T-helper 9 cell (primary cell): ENCODE results near the gene SCAMP4.
"Not testable (repeated sequence)": the region's sequence is repeated elsewhere in the genome, so short reads cannot be mapped to it uniquely, and the experiment has no call there.

Experiments used
- DNase-seq: peaks from one replicate; pipeline ENCODE4 v3.0.0-alpha.2; 2020

SCAMP4 gene

GRCh38 chr19:1884291-1884718 lies 20.9 kb upstream of the SCAMP4 start:
- no peak for DNase-seq

- no peak for DNase-seq
Measured at GRCh38 chr19:1884719-1885334, 20.4 kb upstream of the SCAMP4 start.

- peak; percentile 95 for DNase-seq
Measured at GRCh38 chr19:1885398-1886119, 19.6 kb upstream of the SCAMP4 start, which contains the start of gene ABHD17A. ABHD17A (minus strand) TSS chr19:1885496; CDS start chr19:1881566, 3,930 bp downstream.

GRCh38 chr19:1886360-1886759 lies 18.8 kb upstream of the SCAMP4 start:
- DNase-seq = not testable (repeated sequence)

GRCh38 chr19:1888385-1888784 lies 16.8 kb upstream of the SCAMP4 start:
- DNase-seq = no peak

GRCh38 chr19:1889907-1890306 lies 15.3 kb upstream of the SCAMP4 start:
- DNase-seq = no peak

GRCh38 chr19:1893791-1894190 lies 11.4 kb upstream of the SCAMP4 start:
- DNase-seq = no peak

- no peak for DNase-seq
Measured at GRCh38 chr19:1896508-1896907, 8.7 kb upstream of the SCAMP4 start.

GRCh38 chr19:1901940-1902404 lies 3.2 kb upstream of the SCAMP4 start:
- no peak for DNase-seq

- DNase-seq = no peak
Measured at GRCh38 chr19:1902923-1903322, 2.3 kb upstream of the SCAMP4 start.

GRCh38 chr19:1904860-1905109 lies 414 bp upstream of the SCAMP4 start:
- DNase-seq = no peak

GRCh38 chr19:1905863-1906375 lies 720 bp downstream of the SCAMP4 start:
- DNase-seq = no peak

GRCh38 chr19:1906985-1907562 lies 1.9 kb downstream of the SCAMP4 start:
- no peak for DNase-seq

- no peak for DNase-seq
Measured at GRCh38 chr19:1907563-1908363, 2.6 kb downstream of the SCAMP4 start.

- no peak for DNase-seq
Measured at GRCh38 chr19:1908364-1908678, 3.1 kb downstream of the SCAMP4 start.

- DNase-seq = no peak
Measured at GRCh38 chr19:1909761-1910080, 4.5 kb downstream of the SCAMP4 start.

GRCh38 chr19:1910177-1910576 lies 5.0 kb downstream of the SCAMP4 start:
- no peak for DNase-seq

- DNase-seq = no peak
Measured at GRCh38 chr19:1911098-1911497, 5.9 kb downstream of the SCAMP4 start.

- no peak for DNase-seq
Measured at GRCh38 chr19:1911995-1912394, 6.8 kb downstream of the SCAMP4 start.

- no peak for DNase-seq
Measured at GRCh38 chr19:1912760-1913505, 7.7 kb downstream of the SCAMP4 start.

GRCh38 chr19:1913781-1914577 lies 8.8 kb downstream of the SCAMP4 start:
- DNase-seq = no peak

- DNase-seq = no peak
Measured at GRCh38 chr19:1914826-1915341, 9.7 kb downstream of the SCAMP4 start.
